Ovary (tissue), 9 donors: ENCODE results near the gene ASPN. TPM values are rescaled to one million over a fixed set of nuclear protein-coding genes. Genes with fewer than 3 reads are reported as not detected.
"Not testable (repeated sequence)": the region's sequence is repeated elsewhere in the genome, so short reads cannot be mapped to it uniquely, and the experiment has no call there.

Experiments used
- DNase-seq, 5 donors: peaks; one replicate each; pipeline ENCODE4 v3.0.0-alpha.2; 2019 to 2020
- H3K27ac ChIP-seq, 2 donors: fragments of 200-600 bp; one replicate each; pipeline versions ENCODE4 v1.5.1 to v1.8.0; 2019 to 2022
- H3K27me3 ChIP-seq: fragments of 200-600 bp; one replicate; pipeline ENCODE4 v1.8.0; 2022
- H3K36me3 ChIP-seq: fragments of 200-600 bp; sonication (generic); one replicate; pipeline ENCODE4 v1.5.1; 2019
- H3K4me1 ChIP-seq: one replicate; pipeline ENCODE4 v1.8.1; 2013; ENCODE audit warnings: mild to moderate bottlenecking, moderate library complexity; ENCODE audit not compliant: insufficient read depth
- H3K4me3 ChIP-seq: fragments of 200-600 bp; sonication (generic); one replicate; pipeline ENCODE4 v1.5.1; 2017
- H3K9me3 ChIP-seq, 2 donors: fragments of 200-600 bp in 1 of 2; sonication (generic) in 1 of 2; one replicate each; pipeline versions ENCODE4 v1.5.1 to v1.8.1; 2013 to 2019; ENCODE audit warnings: mild to moderate bottlenecking in 1 of 2, moderate library complexity in 1 of 2
- EP300 ChIP-seq: sonication (generic); formaldehyde crosslinking; IDR thresholded peaks from one replicate; pipeline ENCODE4 v1.6.1; 2017; ENCODE audit warnings: antibody characterized with exemption
- POLR2A ChIP-seq: fragments of 450-650 bp; IDR thresholded peaks from one replicate; pipeline ENCODE4 v1.6.1; 2017; ENCODE audit warnings: antibody characterized with exemption, mild to moderate bottlenecking, moderate library complexity
- WGBS, 3 donors: extraction: QIAGEN DNeasy Blood & Tissue Kit in 1 of 3; methylation state at CpG; one replicate each; pipeline versions ENCODE4 v1.1.5 to v1.1.7; 2013 to 2017; 5-methylcytosine and 5-hydroxymethylcytosine counted together
- intact Hi-C, 4 donors: fragments of 100-400 bp; cut with DNase I; formaldehyde crosslinking; loops; one replicate each; pipeline versions ENCODE4 v1.11.0 to v1.15.1; 2022 to 2023
- polyA plus RNA-seq, 2 donors: library from polyadenylated mRNA; stranded (reverse); fragments of 200-250 nt in 1 of 2; fragments of 350-450 nt in 1 of 2; fragmentation: Illumina TruSeq in 1 of 2; extraction: RNeasy Lipid Tissue Mini Kit (QIAGEN cat#74804) in 1 of 2; gene quantifications; one replicate each; pipeline ENCODE4 v1.2.3, GENCODE V29; 2013 to 2014
- total RNA-seq, 7 donors: library from RNA; depleted of rRNA in 2 of 7; stranded (reverse); fragments of >200 nt in 2 of 7; fragmentation: NEBNext Ultra II Directional in 3 of 7; extraction: Animal tissue kit (Norgen Biotek cat#: 25700) in 3 of 7; gene quantifications; one replicate each; pipeline versions ENCODE4 v1.1.0 to v1.2.4, GENCODE V29; 2016 to 2023
- TF ChIP-seq, protein P1 (sequence below), 3 donors: fragments of 450-650 bp in 2 of 3; fragments of 200-600 bp in 1 of 3; IDR thresholded peaks; one replicate each; pipeline versions ENCODE4 v1.5.1 to v1.8.0; 2016 to 2022; ENCODE audit warnings: antibody characterized with exemption in 3 of 3, mild to moderate bottlenecking in 1 of 3
- donor health status: DM: no; HTN: no; CAD: no; lungs with moderate emphysema.
- donor health status: DM: no; HTN: no; CAD: no.
- donor health status: Bipolar disorder and iron deficiency.
- donor health status: DM: yes; HTN: yes; CAD: no.
- donor health status: DM: no; HTN: no; CAD: no.
- donor health status: DM: yes; HTN: yes; CAD: no.

Gene ASPN
- total and polyA plus RNA-seq, 9 donors = 0.90 to 39.5 (median 4.5) TPM

DNA sequence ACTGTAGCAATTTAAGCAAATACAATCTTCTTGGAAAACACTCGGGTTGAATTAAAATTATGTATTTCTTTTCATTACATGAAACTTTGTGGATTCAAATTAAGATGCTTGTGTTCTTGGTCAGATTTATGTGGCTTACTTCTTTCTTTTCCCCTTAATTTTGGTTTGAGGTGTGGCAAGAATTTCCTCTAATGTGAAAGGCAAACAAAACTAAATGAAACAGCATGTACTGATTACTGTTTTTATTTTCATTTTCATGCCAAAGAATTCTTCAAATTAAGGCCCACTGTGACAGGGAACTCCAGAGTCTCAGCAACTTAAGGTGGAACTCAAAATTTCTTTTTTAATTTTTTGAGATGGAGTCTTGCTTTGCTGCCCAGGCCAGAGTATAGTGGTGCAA is 58.0 kb downstream of the ASPN start, which contains the start of gene OMD:
Gene OMD, minus strand, starts transcription at position 132 of the 400 bp plus-strand sequence. CDS start 6,913 bp downstream, outside the sequence.
- 5 to 11% (median 9%) methylated on average over 1 of the region's 1 CpG for WGBS, 3 donors
- no peak for TF ChIP-seq EP300
- TF ChIP-seq POLR2A = no peak
- TF ChIP-seq, protein P1, sequence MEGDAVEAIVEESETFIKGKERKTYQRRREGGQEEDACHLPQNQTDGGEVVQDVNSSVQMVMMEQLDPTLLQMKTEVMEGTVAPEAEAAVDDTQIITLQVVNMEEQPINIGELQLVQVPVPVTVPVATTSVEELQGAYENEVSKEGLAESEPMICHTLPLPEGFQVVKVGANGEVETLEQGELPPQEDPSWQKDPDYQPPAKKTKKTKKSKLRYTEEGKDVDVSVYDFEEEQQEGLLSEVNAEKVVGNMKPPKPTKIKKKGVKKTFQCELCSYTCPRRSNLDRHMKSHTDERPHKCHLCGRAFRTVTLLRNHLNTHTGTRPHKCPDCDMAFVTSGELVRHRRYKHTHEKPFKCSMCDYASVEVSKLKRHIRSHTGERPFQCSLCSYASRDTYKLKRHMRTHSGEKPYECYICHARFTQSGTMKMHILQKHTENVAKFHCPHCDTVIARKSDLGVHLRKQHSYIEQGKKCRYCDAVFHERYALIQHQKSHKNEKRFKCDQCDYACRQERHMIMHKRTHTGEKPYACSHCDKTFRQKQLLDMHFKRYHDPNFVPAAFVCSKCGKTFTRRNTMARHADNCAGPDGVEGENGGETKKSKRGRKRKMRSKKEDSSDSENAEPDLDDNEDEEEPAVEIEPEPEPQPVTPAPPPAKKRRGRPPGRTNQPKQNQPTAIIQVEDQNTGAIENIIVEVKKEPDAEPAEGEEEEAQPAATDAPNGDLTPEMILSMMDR (IDR thresholded peaks at IDR 0.05) = no peak
- peaks cover 8% of the 10 kb centered on the region for H3K4me1 ChIP-seq
- peak within 1 kb of the TSS; percentile 13 for H3K4me3 ChIP-seq
- no peak for DNase-seq
- H3K36me3 ChIP-seq = no peaks in the 10 kb centered on the region
- peak within 1 kb of the TSS; percentile 18 to 60 for H3K27ac ChIP-seq
- no peaks in the 10 kb centered on the region for H3K27me3 ChIP-seq
- intact Hi-C loops = no loop called here
- H3K9me3 ChIP-seq = no peaks in the 10 kb centered on the region

GRCh38 chr9:92423612-92424011 is 58.7 kb downstream of the ASPN start:
- Histone ChIP-seq H3K4me3 (peak overlapping the region; percentile 13), H3K4me1 (peaks cover 8% of the 10 kb centered on the region), H3K36me3 (no peaks in the 10 kb centered on the region), H3K27ac (no peak overlapping the region), H3K9me3 (no peaks in the 10 kb centered on the region), H3K27me3 (no peaks in the 10 kb centered on the region)
- no peak for TF ChIP-seq POLR2A
- TF ChIP-seq, protein P1 (IDR thresholded peaks at IDR 0.05) = no peak
- no peak for TF ChIP-seq EP300
- no peak for DNase-seq
- WGBS, 3 donors = 24 to 39% (median 35%) methylated on average over 2 of the region's 2 CpGs
- intact Hi-C loops = no loop called here

- DNase-seq = no peak
- no peak for TF ChIP-seq POLR2A
- Histone ChIP-seq H3K9me3 (no peaks in the 10 kb centered on the region), H3K36me3 (no peaks in the 10 kb centered on the region), H3K4me1 (peaks cover 8% of the 10 kb centered on the region), H3K27me3 (no peaks in the 10 kb centered on the region), H3K27ac (no peak overlapping the region), H3K4me3 (peak overlapping the region; percentile 13)
- intact Hi-C loops = no loop called here
- 16 to 30% (median 29%) methylated on average over 2 of the region's 2 CpGs for WGBS, 3 donors
Observed at GRCh38 chr9:92422611-92423338, 59.5 kb downstream of the ASPN start.

- TF ChIP-seq POLR2A = no peak
- TF ChIP-seq EP300 = no peak
- TF ChIP-seq, protein P1 (IDR thresholded peaks at IDR 0.05) = no peak
- H3K27ac ChIP-seq = no peak overlapping the region
Observed at GRCh38 chr9:92414566-92414965, 67.7 kb downstream of the ASPN start.

GRCh38 chr9:92411157-92411556 is 71.1 kb downstream of the ASPN start:
- H3K4me3 ChIP-seq, DNase-seq, H3K9me3 ChIP-seq, H3K27me3 ChIP-seq, H3K36me3 ChIP-seq, H3K27ac ChIP-seq, H3K4me1 ChIP-seq, intact Hi-C loops: not testable (repeated sequence)
- WGBS, 3 donors = 61 to 68% (median 66%) methylated on average over 4 of the region's 4 CpGs

More at GRCh38 chr9:92414566-92414965, 67.7 kb downstream of the ASPN start:
- H3K36me3 ChIP-seq = no peaks in the 10 kb centered on the region
- H3K9me3 ChIP-seq = no peaks in the 10 kb centered on the region
- no peaks in the 10 kb centered on the region for H3K27me3 ChIP-seq
- H3K4me1 ChIP-seq = peaks cover 7% of the 10 kb centered on the region
- WGBS, 3 donors = 71 to 79% (median 71%) methylated on average over 1 of the region's 1 CpG
- intact Hi-C loops = no loop called here
- no peak for DNase-seq
- no peak overlapping the region for H3K4me3 ChIP-seq
